NB4 (cell line): Measurements from ENCODE around the gene MRPL38.

Source experiments
- DNase-seq: peaks from one replicate; pipeline ENCODE4 v3.0.0; 2010; ENCODE audit warnings: low read depth
- H3K4me3 ChIP-seq: one replicate; pipeline ENCODE4 v1.5.1; 2011; ENCODE audit warnings: mild to moderate bottlenecking, low read depth, low read length, moderate library complexity
- CTCF ChIP-seq: IDR thresholded peaks from one replicate; pipeline ENCODE4 v1.5.1; 2012; ENCODE audit warnings: low read depth, low read length
- MAX ChIP-seq: IDR thresholded peaks from 2 replicates; pipeline ENCODE4 v1.6.1; 2011; ENCODE audit warnings: low read depth, low read length
- MYC ChIP-seq: IDR thresholded peaks from 2 replicates; pipeline ENCODE4 v1.6.1; 2011; ENCODE audit warnings: low read depth, low read length
- POLR2A ChIP-seq: IDR thresholded peaks from 2 replicates; pipeline ENCODE4 v1.6.1; 2011; ENCODE audit warnings: mild to moderate bottlenecking; ENCODE audit not compliant: insufficient read length; ENCODE audit errors: extremely low read depth

Gene MRPL38

GRCh38 chr17:75917917-75918445, 13.3 kb upstream of the MRPL38 start:
- no peak for DNase-seq
- no peak overlapping the region for H3K4me3 ChIP-seq
- TF ChIP-seq POLR2A (no peak), CTCF (no peak), MYC (no peak), MAX (no peak)

GRCh38 chr17:75917141-75917916, 12.6 kb upstream of the MRPL38 start:
- H3K4me3 ChIP-seq: no peak overlapping the region
- no peak for DNase-seq
- TF ChIP-seq MAX (no peak), CTCF (no peak), MYC (no peak), POLR2A (no peak)

GRCh38 chr17:75915268-75915667, 10.6 kb upstream of the MRPL38 start:
- DNase-seq: no peak
- TF ChIP-seq MAX: no peak
- TF ChIP-seq CTCF: no peak
- TF ChIP-seq MYC: no peak
- TF ChIP-seq POLR2A: no peak
- no peak overlapping the region for H3K4me3 ChIP-seq

- no peak for TF ChIP-seq MAX
- no peak for TF ChIP-seq MYC
- no peak for TF ChIP-seq CTCF
- no peak overlapping the region for H3K4me3 ChIP-seq
- no peak for DNase-seq
Observed at GRCh38 chr17:75914643-75915267, 10.1 kb upstream of the MRPL38 start.

- TF ChIP-seq MAX (no peak), POLR2A (no peak), MYC (no peak), CTCF (no peak)
- H3K4me3 ChIP-seq: no peak overlapping the region
- DNase-seq: no peak
Observed at GRCh38 chr17:75913537-75914210, 9.0 kb upstream of the MRPL38 start.
